T-helper 1 cell treated with Interleukin-12 subunit alpha and Interleukin-12 subunit beta and Interleukin-4 antibody, amounts not matched to agents 30 ng/mL and 1 ng/mL, for 36 hours (primary cell): Measurements from ENCODE around the gene FRG2C. TPM values are rescaled to one million over a fixed set of nuclear protein-coding genes. Genes with fewer than 3 reads are reported as not detected.
"Not testable (repeated sequence)": the region's sequence is repeated elsewhere in the genome, so short reads cannot be mapped to it uniquely, and the experiment has no call there.

ENCODE experiments used
- intact Hi-C: fragments of 100-400 bp; cut with micrococcal nuclease; formaldehyde crosslinking; loops from one replicate; pipeline ENCODE4 v1.15.1; 2024
- total RNA-seq: library from RNA; stranded (reverse); gene quantifications from 2 replicates; pipeline ENCODE4 v1.2.3, GENCODE V29; 2022

Gene FRG2C
- total RNA-seq, 1 donor from 2014 or later = not detected

- intact Hi-C loops = not testable (repeated sequence)
Observed at GRCh38 chr3:75669348-75670297, 5.5 kb downstream of the FRG2C start.

GRCh38 chr3:75670298-75671286, 6.5 kb downstream of the FRG2C start:
- intact Hi-C loops = not testable (repeated sequence)

GRCh38 chr3:75671287-75672139, 7.4 kb downstream of the FRG2C start:
- intact Hi-C loops = not testable (repeated sequence)

GRCh38 chr3:75672140-75672775, 8.1 kb downstream of the FRG2C start:
- intact Hi-C loops = not testable (repeated sequence)

- intact Hi-C loops = not testable (repeated sequence)
Observed at GRCh38 chr3:75683965-75684364, 19.8 kb downstream of the FRG2C start.

- intact Hi-C loops = no loop called here
Observed at GRCh38 chr3:75687323-75687722, 23.2 kb downstream of the FRG2C start.

- intact Hi-C loops = no loop called here
Observed at GRCh38 chr3:75692061-75692460, 27.9 kb downstream of the FRG2C start.

Other genes with a start within 250 kb of the FRG2C start
- gene ZNF717, start 121.2 kb downstream of the FRG2C start, total RNA-seq = 7.0 and 7.6 TPM in 2 replicates